NCI-H2171 (cell line): Measurements from ENCODE around the gene TOM1.

ENCODE experiments used
- DNase-seq: peaks from one replicate; lab custom pipeline; 2025; lab: John Stamatoyannopoulos, UW

Gene TOM1

GRCh38 chr22:35397095-35397904, 97.6 kb downstream of the TOM1 start:
- DNase-seq = peak; percentile 77
